PFSK-1 (cell line): ENCODE data around the gene LAMA3.

Source experiments
- FOXP2 ChIP-seq: optimal IDR thresholded peaks from 2 replicates; pipeline ENCODE3; 2011; ENCODE audit warnings: borderline replicate concordance, control low read depth, inconsistent platforms; ENCODE audit not compliant: insufficient read depth; ENCODE audit errors: extremely low read length, extremely low read depth
- POLR2AphosphoS5 ChIP-seq: IDR thresholded peaks from 2 replicates; pipeline ENCODE4 v1.6.1; 2012; ENCODE audit warnings: low read depth, mild to moderate bottlenecking, control low read depth, low read length, moderate library complexity
- SIN3A ChIP-seq: IDR thresholded peaks from 2 replicates; pipeline ENCODE4 v1.6.1; 2012; ENCODE audit warnings: mild to moderate bottlenecking, low read length, moderate library complexity, borderline replicate concordance; ENCODE audit not compliant: insufficient read depth
- TAF1 ChIP-seq: IDR thresholded peaks from 2 replicates; pipeline ENCODE4 v1.6.1; 2012; ENCODE audit warnings: low read length, control low read depth, borderline replicate concordance; ENCODE audit not compliant: insufficient read depth

DNA sequence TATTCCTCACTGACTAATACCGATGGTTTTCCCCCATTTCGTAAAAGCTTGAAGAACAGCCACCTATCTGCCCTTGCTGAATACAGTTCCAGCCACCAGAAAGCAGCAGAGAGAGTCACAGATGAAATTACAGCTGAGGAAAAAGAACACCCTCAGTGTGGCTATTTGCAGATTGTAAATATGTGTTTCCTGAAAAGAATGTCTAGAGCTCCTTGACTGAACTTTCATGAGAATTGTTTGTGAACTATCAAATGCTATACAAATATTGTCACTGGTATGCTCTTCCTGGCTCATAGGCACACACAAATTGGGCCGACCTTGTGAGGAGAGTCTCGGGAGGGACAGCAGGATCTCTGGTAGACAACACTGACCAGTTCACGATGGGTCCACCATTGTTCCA is 267.2 kb downstream of the LAMA3 start:
- TF ChIP-seq POLR2AphosphoS5 (no peak), TAF1 (no peak), SIN3A (no peak), FOXP2 (no peak)
